ENCODE results near the gene MYPOP.

Gene MYPOP

DNA sequence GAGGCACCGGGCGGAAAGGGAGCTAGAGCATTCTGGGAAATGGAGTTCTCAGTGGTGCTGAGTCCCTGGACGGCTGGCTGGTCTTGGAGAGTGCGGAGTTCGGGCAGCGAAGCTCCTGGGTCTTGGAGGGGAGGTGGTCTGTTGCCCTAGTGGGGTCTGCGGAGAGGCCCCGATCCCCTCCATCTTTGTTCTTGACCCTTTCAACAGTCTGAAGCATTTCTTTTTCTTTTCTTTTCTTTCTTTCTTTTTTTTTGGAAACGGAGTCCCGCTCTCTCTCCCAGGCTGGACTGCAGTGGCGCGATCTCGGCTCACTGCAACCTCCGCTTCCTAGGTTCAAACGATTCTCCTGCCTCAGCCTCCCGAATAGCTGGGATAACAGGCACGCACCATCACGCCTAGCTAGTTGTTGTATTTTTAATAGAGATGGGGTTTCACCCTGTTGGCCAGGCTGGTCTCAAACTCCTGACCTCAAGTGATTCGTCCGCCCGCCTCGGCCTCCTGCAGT, 39.0 kb downstream of the MYPOP start:
- DNase-seq (ENCODE audit: low read depth), result no peak

DNA sequence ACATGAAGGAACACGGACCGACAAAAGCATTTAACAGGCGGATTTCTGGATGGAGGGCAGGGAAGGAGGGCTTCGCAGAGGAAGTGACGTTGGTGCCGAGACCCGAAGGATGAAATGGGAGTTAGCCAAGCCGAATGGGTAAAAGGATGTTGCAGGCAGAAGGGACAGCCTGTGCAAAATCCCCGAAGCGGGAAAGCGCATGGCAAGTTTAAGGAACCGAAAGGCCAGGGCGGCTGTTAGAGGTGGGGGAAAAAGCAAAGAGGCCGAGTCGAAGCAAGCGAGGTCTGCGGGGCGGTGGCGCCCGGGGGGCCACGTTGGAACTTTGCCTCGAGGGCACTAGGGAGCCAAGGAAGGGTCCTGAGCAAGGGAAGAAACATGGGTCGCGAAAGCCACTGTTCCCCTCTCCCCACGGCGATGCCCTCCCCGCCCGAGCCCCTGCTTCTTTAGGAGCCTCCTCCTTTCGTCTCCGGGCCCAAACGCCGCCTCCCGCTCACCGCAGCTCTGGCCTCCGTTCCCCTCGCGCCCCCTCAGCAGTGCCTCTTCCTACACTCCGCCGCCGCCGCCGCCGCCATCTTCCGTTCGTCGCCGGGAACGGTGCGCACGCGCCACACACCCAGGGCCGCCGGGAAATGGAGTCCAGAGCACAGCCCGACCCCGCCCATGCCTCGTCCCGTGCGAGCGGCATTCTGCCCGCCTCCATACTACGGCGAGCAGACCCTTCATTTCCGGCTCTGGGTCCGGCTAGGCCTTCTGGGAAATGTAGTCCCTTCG, 39.7 kb downstream of the MYPOP start, which contains the start of gene SYMPK:
Gene SYMPK (minus strand): TSS at position 584 of the 771 bp plus-strand sequence. CDS start 8,652 bp downstream, outside the sequence.
- peak; percentile 98 for DNase-seq (ENCODE audit: low read depth)

DNA sequence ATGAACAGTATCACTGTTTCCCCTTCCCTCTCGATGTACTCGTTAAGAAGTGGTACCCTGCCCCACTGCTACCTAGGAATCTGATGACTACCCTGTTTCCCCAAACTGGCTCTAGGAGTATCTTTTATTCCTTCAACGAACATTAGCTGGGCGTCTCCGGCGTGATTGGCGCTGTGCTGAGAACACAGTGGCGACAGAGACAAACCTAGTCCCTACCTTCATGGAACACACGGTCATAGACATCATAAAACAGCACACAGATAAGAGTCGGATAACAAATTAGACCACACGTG, 40.2 kb downstream of the MYPOP start:
- DNase-seq (ENCODE audit: low read depth), result no peak

GRCh38 chr19:45860359-45861259, 41.8 kb downstream of the MYPOP start:
- no peak for DNase-seq (ENCODE audit: low read depth)

GRCh38 chr19:45854167-45854778, 48.1 kb downstream of the MYPOP start:
- DNase-seq (ENCODE audit: low read depth), result no peak

- no peak for DNase-seq (ENCODE audit: low read depth)
These were observed 49.4 kb downstream of the MYPOP start for GRCh38 chr19:45852983-45853382.

GRCh38 chr19:45852145-45852750, 50.2 kb downstream of the MYPOP start:
- no peak for DNase-seq (ENCODE audit: low read depth)

- no peak for DNase-seq (ENCODE audit: low read depth)
These were observed 53.5 kb downstream of the MYPOP start for GRCh38 chr19:45848922-45849321.

GRCh38 chr19:45847663-45848062, 54.8 kb downstream of the MYPOP start:
- DNase-seq (ENCODE audit: low read depth), result no peak

DNA sequence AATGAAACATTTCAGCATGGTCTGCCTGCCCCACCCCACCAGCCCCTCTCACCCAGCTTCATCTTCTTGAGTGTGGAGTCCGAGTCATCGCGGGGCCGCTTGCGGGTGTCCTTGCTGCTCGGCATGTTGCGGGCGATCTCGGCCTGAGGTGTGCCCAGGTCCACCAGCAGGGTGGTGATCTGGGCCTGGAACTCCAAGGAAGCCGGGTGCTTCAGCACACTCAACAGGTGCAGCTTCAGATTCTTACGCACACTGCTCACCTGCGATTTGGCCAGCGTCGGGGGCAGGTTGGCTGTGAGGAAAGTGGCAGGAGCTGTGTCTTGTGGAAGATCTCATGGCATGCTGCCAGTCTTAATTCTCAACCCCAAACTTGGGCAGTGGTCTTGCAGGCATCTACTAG, 60.2 kb downstream of the MYPOP start:
- DNase-seq (ENCODE audit: low read depth), result no peak

Data from activated T-cell treated with anti-CD3 and anti-CD28 coated beads for 48 hours (primary cell).